Activated effector memory CD4-positive, alpha-beta T cell treated with anti-CD3 and anti-CD28 coated beads, Interleukin-2, amount 50 U/mL, for 16 hours (primary cell): ENCODE measurements around the gene CBX5.
"Not testable (repeated sequence)": the region's sequence is repeated elsewhere in the genome, so short reads cannot be mapped to it uniquely, and the experiment has no call there.

ENCODE experiments used
- DNase-seq: peaks from one replicate; pipeline ENCODE4 v3.0.0-alpha.2; 2020

Gene CBX5

GRCh38 chr12:54279632-54280467, at the start of gene CBX5:
TSS of gene CBX5 (minus strand) at chr12:54280122. CDS start at chr12:54257650, 22,472 bp downstream.
- peak; percentile 100 for DNase-seq

DNA sequence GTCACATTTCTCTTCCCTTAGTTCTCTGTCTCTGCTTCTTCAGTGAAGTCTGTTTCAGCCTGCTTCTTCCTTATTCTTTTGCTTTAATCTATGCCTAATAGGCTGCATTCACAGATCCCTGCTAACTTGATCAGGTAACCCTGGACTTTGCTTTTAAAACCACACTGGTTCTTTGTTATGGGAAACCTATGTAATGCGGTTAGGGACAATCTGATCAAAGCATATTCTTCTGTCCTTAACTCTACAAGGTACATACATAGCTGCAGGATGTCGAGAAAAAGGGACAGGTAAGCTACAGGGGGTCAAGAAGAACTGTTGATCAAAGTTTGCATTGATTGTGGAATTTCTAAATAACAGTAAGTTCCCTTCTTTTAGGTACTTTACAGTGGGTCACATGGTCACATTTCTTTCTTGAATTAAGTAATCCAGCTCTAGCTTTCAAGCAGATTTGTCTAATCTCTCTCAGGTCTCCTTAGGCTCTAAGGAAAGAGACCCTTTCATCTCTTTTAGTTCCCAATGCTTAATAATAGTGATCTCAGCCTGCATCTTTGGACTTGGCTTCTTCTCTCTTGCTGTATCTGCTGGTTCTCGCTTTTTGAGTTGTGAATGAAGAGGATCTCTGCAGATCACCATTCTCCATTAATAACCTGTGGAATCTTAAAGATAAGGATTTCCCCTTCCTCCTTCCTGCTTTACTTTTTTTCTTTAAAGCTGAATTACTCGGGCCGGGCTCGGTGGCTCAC, 48.8 kb upstream of the CBX5 start:
- no peak for DNase-seq

DNA sequence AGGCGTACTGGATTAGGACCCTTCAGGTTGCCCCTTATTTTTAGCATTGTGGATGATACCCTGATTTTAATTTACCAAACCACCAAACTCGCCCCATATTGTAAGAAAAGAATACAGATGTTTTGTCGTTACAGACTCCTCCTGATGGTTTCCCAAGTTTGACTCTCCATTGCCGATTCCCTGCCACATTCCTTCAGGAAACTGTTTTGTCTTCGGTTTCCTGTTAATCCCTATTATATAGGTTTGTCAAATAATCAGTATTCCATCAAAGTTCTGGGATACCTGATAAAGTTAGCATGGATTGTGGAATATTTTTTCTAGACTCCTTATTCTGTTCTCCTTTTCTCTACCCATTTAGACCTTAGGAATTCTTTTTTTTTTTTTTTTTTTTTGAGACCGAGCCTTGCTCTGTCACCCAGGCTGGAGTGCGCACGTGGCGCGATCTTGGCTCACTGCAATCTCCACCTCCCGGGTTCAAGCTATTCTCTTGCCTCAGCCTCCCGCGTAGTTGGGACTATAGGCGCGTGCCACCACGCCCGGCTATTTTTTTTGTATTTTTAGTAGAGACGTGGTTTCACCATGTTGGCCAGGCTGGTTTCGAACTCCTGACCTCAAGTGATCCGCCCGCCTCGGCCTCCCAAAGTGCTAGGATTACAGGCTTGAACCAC, 45.7 kb upstream of the CBX5 start:
- not testable (repeated sequence) for DNase-seq

- DNase-seq, result peak; percentile 97
Observed at GRCh38 chr12:54324617-54325441, 44.9 kb upstream of the CBX5 start, which contains the start of gene COPZ1. TSS of gene COPZ1 (plus strand) at chr12:54325131. CDS start at chr12:54325164, 33 bp downstream.

- DNase-seq, result no peak
Observed at GRCh38 chr12:54321363-54321762, 41.4 kb upstream of the CBX5 start.

GRCh38 chr12:54312309-54312708, 32.4 kb upstream of the CBX5 start:
- DNase-seq, result not testable (repeated sequence)

- DNase-seq, result no peak
Observed at GRCh38 chr12:54311051-54311450, 31.1 kb upstream of the CBX5 start.

DNA sequence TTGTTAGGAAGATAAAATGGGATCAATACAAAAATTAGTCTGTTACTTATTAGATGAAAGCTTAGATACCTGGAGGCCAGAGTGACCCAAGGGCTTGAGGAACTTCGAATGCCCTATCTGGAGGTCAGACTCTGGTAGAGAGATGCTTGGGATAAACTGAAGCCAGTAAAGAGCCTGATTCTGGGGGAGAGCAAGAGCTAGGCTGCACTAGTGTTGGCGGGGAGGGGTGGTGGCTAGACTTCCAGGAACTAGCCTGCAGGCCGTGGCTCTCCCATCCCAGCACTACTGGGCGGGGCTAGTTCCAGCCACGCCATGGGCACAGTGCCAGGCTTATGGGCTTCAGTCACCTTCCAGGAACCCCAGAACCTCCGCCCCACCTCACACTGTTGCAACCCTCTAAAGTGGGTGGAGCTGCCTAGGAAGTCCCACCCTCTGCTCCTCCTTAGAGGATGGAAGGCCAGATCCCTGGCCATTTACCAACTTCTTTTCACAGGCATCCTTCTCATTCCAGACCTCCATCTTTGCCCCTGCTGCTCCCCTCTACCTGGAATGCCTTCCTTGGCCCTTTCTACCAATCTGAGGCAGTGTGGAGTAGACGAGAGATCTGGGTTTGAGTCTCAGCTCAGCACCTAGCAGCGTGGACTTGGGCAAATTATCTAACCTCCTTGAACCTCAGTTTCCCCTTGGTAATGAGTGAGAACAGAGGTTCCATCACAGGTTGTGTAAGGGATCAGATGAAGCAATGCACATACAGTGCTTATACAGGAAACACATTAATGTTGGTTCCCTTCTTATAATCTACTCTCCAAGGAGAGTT, 27.2 kb upstream of the CBX5 start:
- no peak for DNase-seq

DNA sequence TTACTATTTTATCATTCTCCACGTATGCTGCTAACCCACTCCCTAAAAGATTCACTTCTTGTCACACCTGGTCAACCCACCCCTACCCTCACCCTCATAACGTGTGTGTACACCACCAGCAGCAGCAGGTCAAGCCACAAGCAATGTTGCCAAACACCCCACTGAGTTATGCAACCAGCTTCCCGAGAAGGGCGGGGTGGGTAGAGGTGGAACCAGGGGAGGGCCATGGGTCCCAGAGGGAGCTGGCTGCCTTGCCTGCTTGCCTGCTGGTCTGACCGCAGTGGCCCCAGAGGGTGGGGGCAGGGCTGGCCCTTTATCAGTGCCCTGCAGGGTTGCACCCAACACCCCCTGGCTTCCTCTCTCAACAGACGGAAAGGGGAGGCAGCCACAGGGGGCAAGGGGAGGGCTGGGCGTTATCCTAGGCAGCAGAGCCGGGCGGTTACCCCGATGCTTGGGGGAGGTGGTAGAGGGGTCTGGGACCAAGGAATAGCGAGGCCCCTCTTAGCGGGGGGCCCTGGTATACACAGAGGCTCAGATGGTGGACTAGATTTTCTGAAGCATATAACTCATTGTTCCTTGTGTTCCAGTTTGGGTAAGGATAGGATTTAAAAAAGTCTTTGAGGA, 24.4 kb upstream of the CBX5 start:
- DNase-seq, result no peak

DNA sequence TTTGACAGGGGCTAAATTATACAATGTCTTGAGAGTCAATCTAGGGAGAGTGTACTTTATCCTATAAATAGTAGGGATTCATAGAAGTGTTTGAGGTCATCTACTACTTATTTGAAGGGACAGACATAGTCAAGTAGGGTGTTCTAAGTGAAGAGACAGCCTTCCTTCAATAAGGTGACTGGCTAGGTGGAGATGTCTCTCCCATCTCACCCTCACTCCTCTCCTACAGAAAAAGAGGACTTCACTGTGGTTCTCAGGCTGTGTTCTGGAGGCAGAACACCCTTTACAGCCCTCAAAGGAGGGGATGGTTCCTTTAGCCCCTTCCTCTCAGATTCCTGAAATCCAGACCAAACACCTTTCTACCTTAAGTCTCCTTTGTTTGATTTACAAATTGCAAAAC, 23.7 kb upstream of the CBX5 start:
- DNase-seq, result no peak

DNA sequence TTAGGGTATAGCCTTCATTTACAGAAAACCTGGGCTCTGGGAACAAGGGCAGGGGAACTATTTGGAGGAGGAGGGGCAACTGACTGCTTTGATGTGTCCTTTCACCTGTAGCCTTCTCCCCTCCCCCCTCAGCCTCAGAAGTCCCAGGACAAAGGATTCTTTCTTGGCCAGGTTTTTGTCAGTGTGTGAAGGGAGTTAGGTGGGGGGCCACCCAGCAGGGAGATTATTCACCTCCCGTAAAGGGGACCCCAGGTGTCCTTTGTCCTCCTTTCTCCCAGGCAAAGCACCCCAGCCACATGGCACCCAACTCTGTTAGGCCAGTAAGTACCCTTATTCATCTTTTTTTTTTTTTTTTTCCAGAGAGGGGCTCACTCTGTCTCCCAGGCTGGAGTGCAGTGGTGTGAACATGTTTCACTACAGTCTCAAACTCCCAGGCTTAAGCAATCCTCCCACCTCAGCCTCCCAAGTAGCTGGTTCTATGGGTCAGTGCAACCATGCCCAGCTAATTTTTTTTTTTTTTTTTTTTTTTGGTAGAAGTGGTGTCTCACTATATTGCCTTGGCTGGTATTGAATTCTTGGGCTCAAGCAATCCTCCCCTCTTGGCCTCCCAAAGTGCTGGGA, 21.6 kb upstream of the CBX5 start:
- DNase-seq, result no peak

GRCh38 chr12:54300732-54301427, 21.0 kb upstream of the CBX5 start, which contains the start of gene NFE2:
TSS of gene NFE2 (minus strand) at chr12:54301015. CDS start at chr12:54295248, 5,767 bp downstream.
- peak; percentile 74 for DNase-seq

GRCh38 chr12:54300225-54300731, 20.4 kb upstream of the CBX5 start:
- DNase-seq, result no peak

DNA sequence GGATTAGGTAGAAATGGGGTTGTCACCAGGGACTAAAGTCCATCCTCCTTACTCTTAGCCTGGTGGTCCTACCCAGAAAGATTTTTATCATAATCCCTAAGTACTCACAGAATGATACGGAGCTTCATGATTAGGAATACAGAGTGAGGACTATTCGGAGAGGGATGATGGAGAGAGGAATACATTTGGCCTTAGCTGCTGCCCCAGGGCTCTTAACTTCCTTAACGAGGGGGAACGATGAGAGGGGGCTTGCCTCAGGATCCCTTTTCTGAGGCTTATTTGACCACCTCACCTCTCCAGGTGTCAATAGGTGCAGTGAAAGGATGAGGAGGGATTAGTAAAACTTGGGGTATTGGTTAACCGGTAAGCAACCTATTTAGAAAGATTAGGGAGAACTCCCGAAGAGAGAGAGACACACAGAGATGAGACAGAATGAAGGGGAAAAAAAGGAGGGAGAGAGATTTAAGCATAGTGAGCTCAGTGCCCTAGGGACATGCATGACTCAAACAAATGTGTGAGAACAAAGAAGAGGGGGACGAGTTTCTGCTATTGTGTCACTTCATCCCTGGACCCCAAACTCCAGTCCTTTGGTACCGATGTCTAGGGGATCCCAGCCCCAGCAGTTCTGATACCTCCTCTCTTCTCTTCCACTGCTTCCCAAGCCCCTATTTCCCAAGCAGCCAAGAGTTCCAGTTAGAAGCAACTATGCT, 19.7 kb upstream of the CBX5 start:
- DNase-seq, result no peak

GRCh38 chr12:54298904-54299303, 19.0 kb upstream of the CBX5 start:
- no peak for DNase-seq

DNA sequence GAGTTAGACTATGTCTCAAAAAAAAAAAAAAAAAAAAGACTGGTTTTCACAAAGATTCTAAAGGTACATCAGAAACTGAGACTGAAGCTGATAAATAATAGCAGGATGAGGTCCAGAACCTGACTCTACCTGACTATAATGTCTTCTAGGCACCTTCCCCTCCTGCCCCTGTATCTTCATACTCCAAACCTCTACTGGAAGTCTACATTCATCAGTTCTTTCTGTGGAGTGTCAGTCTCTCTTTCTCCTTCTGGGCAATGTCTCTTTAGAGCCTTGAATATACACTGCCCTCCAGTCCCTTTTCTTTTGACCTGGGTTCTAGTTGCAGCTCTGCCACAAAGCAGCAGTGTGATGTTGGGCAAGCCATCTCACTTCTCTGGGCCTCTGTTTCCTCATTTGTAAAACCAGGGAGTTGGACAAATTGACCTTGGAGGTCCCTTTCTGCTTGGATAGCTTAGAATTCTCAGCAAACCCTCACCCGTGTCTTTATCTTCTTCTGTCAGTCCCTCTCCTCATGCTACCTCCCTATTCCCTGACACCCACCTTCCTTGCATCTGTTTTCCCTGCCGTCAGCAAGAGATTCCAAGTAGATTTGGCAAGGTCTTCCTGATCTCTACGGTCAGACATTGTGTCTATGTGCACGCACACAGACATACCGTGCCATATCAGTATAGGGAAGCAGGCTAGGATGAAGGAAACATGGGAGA, 16.6 kb upstream of the CBX5 start:
- DNase-seq, result no peak

GRCh38 chr12:54294953-54295566, 15.1 kb upstream of the CBX5 start:
- no peak for DNase-seq
